HG03064 (cell line): ENCODE measurements around the gene UVSSA.
A peak's percentile ranks its signal among the peaks of the same experiment; 100 is the strongest.

Experiments used
- ATAC-seq: cut with Tn5 transposase; IDR thresholded peaks from one replicate; pipeline ENCODE4 v1.9.1; 2021; ENCODE audit warnings: low read depth; ENCODE audit not compliant: unreplicated experiment

The UVSSA gene, protein sequence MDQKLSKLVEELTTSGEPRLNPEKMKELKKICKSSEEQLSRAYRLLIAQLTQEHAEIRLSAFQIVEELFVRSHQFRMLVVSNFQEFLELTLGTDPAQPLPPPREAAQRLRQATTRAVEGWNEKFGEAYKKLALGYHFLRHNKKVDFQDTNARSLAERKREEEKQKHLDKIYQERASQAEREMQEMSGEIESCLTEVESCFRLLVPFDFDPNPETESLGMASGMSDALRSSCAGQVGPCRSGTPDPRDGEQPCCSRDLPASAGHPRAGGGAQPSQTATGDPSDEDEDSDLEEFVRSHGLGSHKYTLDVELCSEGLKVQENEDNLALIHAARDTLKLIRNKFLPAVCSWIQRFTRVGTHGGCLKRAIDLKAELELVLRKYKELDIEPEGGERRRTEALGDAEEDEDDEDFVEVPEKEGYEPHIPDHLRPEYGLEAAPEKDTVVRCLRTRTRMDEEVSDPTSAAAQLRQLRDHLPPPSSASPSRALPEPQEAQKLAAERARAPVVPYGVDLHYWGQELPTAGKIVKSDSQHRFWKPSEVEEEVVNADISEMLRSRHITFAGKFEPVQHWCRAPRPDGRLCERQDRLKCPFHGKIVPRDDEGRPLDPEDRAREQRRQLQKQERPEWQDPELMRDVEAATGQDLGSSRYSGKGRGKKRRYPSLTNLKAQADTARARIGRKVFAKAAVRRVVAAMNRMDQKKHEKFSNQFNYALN

DNA sequence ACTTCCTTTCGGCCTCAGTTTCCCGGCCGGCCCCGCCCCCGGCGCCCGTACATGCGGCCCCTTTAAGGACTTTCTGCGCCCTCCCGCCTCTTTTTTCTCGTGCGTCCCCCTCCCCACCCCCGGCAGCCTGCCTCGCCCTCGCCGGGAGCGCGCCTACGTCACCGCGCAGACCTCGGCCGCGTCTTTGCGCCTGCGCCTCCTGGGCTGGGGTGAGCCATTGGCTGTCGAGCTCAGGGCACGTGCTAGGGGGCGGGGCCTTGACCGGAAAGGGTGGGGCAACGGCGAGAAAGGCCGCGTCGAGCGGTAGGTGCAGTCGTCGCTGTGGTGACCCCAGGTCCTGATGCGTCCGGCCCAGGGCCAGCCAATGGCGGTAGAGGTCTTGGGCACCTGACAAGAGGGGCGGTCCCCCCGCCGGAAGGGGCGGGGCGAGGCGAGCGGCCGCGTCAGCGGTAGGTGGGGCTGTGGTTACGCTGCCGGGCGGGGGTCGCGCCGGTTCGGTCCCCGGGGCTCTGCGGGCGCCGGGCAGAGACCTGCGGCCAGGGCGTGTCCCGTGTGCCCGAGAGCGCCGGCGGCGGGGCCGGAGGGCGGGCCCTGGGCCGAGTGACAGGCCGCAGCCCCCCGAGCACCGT, at the start of gene UVSSA:
TSS of gene UVSSA (plus strand) at position 428 of the 629 bp plus-strand sequence. CDS start 884 bp downstream, outside the sequence.
- ATAC-seq, result peak; percentile 92

DNA sequence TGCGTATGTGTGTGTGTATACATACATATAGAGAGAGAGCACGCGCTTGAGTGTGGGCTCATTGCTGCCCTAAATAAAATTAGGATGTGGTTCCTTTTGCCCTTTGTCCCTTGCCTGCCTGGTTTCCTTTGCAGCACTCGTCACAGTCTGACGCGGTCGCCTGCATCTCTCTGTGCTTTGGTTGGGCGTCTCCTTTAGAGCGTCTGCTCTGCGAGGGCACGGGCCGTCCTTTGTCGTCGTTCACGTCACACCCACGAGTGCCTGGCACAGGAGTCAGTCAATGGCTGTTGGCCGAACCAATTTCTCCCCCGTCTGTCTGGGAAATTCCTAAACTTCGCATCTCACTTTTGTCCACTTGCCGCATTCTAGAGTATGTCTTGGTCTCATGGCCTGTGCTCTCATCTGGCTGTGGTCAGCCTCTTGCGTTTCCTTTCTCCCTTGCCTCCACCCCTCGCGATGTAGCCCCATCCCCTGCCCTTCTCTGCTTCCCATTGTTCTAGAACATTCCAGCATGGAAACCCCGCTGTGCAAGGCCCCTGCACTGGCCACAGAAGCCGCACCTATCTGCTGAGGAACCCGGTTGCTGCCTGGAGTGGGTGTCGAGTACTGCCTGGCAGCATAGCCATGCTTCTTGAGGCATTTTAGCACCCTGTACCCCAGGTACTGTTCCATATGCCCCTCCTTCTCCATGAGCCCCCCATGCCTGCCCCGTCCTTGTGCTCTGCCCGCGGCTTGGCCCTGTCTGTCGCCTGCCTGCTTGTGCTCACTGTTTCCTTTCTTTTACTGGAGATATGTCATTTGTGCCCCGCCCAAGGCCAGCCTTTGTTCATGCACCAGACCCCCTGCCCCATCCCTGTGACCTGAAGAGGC, 49.3 kb upstream of the UVSSA start:
- no peak for ATAC-seq

DNA sequence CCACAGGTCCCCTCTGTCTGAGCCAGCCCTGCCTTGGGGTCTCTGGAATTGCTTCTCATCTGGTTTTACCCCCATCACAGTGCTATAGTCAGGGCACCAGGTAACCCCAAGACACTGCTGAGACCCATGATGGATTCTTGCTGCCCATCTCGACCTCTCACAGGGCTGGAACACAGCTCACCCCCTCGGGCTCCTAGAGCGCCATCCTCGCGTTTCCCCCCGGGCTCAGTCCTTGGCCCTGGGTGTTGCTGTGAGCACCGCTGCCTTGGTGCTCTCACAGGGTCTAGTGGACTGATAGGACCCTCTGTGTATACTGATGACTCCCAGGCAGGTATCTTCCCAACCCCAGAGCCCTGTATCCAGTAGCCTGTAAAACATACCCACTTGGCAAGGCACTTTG, 48.5 kb upstream of the UVSSA start:
- no peak for ATAC-seq

DNA sequence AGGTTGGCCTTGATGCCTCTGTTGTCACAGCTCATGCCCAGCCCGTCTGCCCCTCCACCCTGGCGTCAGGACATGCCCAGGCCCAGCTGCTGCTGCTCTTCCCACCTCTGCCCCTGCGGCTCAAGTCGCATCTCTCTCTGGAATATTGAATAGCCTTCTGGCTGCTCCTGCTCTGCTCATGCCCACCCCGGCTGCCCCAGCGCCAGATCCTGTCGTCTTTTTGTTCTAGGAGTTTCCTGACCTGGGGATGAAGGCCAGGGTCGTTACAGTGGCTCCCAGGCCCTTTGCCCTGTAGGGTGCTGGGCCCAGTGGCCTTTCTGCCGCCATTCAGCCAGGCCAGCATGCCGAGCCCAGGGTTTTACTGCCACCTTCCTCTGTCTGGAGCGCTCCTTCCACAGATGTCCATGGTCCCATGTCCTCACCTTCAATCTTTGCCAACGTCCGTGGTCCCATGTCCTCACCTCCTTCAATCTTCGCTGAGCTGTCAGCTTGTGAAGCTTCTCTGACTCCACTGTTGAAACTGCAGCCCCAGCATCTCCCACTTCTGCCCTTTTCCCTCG, 47.6 kb upstream of the UVSSA start:
- ATAC-seq, result no peak

DNA sequence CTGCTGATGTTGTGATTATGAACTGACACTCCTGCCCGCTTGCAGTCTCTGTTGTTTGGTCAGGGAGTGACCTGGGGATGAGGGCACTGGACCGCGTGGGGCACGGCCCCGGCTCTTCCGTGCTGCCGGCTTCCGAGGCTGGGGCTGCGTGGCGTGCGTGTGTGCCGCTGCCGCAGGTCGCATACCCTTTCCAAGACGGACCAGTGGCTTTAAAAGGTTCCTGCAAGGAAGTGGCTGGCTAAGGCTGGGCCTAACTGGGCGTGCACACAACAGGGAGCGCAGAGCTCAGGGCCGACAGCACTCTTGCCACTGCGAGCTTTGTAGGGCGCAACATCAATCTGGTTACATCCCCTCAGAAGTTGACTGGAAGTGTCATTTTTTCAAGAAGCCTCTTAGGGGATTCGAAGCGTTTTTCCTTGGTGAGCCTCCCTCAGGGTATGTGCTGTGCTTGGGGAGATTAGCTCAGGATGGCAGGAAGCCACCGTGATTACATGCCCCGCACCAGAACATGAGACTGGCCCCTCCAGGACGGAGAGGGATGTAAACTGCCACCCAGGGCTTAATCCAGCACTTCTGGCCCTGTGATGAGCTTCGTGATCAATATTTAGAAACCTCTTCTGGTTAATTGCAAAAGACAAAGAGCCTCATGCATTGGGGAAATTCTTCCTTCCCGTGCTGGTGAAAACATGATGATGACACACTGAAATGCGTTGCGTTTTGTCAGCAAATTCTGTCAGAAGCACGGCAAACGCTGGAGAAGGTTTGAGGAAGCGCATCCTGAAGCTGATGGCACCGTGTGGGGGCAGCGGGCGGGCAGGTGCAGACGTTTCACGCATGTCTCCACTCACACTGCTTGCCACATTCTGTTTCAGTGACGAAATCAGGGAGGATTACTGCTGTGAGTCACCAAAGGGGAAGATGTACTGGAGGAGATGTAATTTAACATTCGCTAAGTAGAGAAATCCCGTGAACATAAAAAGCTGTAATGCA, 46.2 kb upstream of the UVSSA start:
- no peak for ATAC-seq

DNA sequence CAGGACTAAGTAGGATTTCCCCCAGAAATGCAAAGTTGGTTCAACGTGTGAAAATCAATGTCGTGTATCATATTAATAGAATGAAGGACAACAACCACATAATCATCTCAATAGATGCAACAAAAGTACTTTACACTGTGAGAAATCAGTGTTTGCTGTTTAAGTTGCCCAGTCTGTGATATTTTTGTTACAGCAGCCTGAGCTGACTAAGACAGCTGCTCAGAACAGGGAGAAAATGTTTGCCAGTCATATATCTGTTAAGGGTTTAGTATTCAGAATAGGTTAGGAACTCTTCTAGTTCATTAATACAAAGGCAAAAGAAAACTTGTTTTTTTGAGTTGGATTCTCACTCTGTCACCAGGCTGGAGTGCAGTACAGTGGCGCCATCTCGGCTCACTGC, 44.8 kb upstream of the UVSSA start:
- no peak for ATAC-seq

DNA sequence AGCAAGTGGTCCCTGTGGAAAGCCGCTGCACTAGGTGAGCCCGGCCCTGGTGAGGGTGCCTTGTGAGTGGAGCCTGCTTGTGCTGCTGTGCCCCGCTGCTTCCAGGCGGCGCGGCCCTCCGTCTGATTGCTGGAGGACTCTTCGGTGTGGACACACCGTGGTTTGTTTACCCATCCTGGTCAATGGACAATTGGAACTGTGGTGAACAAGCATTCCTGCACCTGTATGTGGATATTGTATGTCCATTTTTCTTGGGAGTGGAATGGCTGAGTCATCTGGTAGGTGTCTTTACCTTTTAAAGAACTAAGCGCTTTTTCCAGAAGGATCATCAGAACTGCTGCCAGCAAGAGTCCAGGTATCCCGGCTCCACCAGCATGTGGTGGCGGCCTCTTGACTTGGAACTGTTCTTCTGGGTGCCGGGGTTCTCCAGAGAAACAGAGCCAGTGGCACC, 41.7 kb upstream of the UVSSA start:
- no peak for ATAC-seq

DNA sequence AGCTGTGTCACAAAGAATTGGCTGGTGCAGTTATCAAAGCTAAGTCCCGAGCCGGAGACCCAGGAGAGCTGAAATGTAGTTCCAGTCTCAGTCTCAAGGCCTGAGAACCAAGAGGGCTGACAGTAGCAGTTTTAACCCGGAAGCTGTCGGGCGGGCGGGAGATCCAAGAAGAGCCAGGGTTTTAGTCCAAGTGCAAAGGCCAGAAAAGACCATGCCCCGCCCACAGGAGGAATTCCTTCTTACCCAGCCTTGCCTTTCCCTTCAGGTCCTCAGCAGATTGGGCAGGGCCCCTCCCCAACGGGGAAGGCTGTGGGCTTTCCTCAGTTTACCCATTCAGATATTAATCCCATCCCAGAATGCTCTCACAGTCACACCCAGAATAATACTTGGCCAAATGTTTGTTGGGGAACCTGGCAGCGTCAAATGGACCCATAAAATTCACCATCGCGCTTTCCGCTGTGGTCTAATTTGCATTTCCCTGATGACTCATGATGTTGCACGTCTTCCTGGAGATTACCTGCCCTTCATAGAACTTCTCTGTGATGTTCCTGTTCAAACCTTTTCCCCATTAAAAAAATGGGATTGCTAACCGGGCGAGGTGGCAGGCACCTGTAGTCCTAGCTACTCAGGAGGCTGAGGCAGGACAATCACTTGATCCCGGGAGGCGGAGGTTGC, 41.1 kb upstream of the UVSSA start:
- ATAC-seq, result no peak

DNA sequence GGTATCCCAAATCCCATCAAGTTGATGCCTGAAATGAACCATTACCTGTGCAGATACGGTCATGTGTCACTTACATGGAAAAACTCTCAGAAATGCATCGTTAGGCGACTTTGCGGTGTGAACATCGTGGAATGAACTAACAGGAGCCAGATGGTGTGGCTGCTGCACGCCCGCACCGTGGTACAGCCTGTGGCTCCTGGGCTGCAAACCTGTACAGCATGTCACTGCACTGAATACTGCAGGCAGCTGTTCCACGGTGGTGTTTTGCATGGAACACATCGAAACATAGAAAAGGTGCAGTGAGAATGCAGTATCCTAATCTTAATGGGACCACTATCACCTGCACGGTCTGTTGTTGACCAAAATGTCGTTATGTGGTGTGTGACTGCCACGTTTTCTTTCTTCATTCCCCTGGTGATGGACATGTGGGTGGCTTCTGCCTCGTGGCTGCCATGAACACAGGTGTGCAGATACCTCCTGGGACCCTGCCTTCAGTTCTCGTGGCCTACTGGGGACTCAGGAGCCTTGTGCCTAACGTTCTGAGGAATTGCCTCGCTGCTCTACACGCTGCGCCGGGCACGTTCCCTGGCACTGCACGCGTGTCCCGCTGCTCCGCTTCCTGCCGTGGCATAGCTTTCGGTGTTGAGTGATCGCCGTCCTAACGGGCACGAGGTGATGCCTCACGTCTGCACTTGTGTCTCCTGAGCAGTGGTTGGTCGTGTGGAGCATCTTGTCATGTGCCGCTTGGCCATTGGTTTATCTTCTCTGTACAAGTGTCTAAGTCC, 38.9 kb upstream of the UVSSA start:
- no peak for ATAC-seq

DNA sequence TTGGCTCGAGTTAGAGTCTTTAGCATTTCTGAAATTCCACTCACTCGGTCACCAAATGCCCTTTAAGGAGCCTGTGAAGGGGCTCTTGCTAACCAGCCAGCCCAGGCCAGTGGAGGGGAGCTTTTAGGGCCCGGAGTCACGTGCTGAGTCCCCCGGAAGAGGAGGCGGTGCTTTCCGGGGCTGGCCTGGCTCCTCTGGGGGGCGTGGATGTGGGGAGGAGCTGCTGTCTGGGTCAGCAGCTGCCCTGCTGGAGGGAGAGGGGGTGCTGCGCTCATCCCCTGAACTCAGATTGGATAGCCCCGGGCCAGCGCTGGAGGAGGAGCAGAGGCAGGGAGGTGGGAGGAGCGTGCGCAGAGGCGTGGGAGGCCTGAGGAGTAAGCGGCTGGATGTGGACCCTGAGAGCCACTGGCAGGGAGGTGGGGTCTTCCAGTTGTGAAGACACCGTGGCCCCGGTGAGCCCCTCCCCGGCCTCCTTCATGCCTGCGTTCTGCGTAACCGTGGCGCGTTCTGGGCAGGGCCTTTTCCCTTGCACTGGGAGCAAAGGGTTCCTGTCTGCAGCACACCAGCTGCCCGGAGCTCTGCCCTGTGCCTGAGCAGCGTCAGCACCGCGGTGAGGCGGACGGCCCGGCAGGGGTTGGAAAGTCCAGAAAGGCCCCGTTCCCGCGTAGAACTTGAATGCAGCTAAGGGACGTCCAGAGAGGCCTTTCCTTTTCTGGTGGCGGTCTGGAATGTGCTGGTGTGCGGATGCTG, 37.6 kb upstream of the UVSSA start:
- peak; percentile 91 for ATAC-seq

DNA sequence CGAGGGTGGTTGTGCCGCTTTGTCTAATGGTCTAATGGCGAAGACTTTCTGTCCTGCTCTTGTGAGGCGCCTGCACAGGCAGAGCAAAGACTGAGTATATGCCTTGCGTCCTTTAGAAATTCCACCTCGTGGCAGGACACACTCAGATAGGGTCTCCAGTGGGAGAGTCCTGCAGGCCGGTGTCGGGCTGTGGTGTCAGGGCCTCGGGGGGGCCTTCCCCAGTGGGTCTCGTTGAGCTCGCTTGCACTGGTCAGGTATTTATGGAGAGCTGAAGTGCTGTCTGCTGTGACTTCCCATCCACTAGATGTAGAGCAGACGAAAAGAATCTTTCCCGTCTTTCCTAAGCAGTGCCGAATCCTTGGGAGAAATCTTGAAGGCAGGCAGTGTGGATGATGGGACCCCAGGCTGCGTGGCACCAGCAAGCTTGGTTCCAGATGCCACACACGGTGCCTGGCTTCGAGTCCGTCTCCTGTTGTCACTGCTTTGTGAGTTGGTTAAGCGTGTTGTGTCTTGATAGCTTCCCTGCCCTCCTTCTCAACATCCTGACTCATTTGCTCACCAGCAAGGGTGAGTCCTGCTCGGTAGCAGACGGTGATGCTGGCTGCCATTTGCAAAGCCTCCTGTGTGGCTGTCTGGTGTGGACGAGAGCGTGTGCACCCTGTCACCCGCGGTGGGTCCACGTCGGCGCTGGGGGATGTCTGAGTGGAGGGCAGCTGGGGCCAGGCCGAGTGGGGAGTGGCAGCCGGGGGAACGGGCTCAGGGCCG, 36.8 kb upstream of the UVSSA start:
- ATAC-seq, result no peak

DNA sequence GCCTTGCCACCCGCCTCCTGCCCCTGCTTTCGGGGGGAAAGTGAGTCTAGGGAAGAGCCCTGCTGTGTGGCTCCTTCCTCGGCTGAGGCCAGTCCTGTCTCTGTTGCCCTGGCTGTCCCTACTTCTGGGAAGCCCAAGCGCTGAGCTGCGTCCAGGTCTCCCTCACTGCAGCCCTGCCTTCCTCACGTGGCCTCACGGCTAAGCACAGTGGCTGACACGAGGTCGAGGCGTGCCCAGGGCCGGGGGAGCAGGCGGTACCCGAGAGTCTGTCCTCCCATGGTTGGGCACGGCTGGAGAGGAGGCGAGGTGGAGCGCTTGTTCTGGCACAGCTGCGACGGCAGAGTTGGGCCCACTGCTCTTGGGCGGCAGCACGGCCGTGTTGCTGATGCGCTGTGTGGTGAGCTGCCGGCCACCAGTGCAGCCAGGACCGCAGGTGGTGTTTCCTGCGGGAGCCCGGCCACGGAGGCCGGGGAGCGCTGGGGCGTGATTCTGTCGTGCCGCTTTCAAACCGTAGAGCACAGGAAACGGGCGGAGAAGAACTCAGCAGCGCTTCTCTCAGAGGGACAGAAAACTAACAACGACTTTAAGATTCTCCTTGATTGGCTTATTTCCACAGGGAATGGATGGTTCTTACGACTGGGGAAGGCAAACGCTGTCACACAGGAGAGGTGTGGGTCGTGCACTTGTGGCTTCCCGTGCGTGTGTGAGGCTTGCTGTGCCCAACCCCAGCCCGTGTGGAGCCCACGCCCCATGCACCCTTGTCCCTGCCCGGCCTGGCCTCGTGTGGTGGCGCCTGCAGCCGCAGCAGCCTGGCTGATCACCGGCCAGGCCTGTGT, 36.0 kb upstream of the UVSSA start:
- no peak for ATAC-seq

DNA sequence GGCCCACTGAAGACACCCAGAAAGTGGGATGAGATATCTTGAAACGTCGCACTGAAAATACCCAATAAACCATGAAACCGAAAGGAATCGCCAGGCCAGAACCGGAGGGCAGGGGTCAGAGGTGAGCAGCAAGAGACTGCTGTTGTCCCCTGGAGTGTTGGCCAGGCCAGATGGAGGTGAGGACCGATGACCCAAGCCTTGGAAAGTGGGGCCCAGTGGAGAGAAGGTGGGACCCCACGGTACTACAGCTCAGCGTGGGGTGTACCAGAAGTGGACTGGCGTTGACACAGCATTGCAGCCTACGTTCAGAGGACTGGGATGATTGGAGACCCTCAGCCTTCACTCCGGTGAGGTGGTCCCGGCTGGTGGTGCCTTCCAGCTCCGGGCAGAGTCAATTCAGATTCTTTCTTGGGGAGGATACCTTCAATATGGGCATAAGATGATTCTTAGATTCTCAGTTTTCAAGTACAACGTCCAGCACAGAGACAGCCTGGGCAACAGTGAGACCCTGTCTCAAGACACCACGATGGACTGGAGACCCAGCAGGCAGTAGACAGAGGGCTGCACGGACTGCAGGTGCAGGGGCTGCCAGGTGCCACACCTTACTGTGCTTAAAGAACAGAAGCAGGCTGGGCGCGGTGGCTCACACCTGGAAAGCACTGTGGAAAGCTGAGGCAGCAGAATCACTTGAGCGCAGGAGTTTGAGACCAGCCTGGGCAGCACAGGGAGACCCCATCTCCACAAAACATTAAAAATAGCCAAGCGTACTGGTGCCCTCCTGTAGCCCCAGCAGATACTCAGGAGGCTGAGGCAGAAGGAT, 34.0 kb upstream of the UVSSA start:
- no peak for ATAC-seq

DNA sequence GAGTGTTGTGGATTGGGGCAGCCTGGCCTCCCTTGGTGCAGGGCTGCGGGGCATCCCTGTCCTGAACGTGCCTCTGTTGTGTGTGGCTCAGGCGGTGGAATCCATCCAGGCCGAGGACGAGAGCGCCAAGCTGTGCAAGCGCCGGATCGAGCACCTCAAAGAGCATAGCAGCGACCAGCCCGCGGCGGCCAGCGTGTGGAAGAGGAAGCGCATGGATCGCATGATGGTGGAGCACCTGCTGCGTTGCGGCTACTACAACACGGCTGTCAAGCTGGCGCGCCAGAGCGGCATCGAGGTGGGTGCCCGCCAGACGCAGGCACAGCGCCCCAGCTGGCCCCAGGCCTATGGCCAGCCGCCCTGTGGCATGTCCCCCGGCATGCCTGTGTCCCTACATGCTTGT, 31.7 kb upstream of the UVSSA start:
- ATAC-seq, result no peak
